H1 (cell line): ENCODE results near the gene PET100. TPM values are rescaled to one million over a fixed set of nuclear protein-coding genes. Genes with fewer than 3 reads are reported as not detected.

ENCODE experiments used
- BCL11A ChIP-seq, 2 experiments: IDR thresholded peaks; one replicate each; pipeline ENCODE4 v1.6.1; 2011; ENCODE audit warnings: low read depth in 2 of 2, low read length in 2 of 2, mild to moderate bottlenecking in 2 of 2
- CREB1 ChIP-seq: IDR thresholded peaks from 2 replicates; pipeline ENCODE4 v1.6.1; 2012; ENCODE audit warnings: inconsistent platforms
- EZH2 ChIP-seq: fragments of 200-600 bp; sonication (generic); IDR thresholded peaks from 2 replicates; pipeline ENCODE4 v1.7.1; 2012; ENCODE audit warnings: low read depth, mild to moderate bottlenecking, moderate library complexity, low read length, inconsistent platforms; ENCODE audit not compliant: severe bottlenecking
- POLR2A ChIP-seq, 2 experiments: IDR thresholded peaks; 1 replicate in 1 of 2; 2 replicates in 1 of 2; pipeline ENCODE4 v1.6.1; 2011; ENCODE audit warnings: low read depth in 2 of 2, low read length in 2 of 2, mild to moderate bottlenecking in 2 of 2; ENCODE audit errors: control extremely low read depth in 1 of 2
- RFX5 ChIP-seq: IDR thresholded peaks from 2 replicates; pipeline ENCODE4 v1.6.1; 2011; ENCODE audit warnings: low read depth, low read length, improper control_type of control experiment, borderline replicate concordance
- SIRT6 ChIP-seq: IDR thresholded peaks from one replicate; pipeline ENCODE4 v1.7.1; 2012; ENCODE audit warnings: low read length, inconsistent platforms
- SIX5 ChIP-seq: IDR thresholded peaks from 2 replicates; pipeline ENCODE4 v1.6.1; 2011; ENCODE audit warnings: mild to moderate bottlenecking, low read depth, low read length
- SUZ12 ChIP-seq: fragments of 200-600 bp; sonication (generic); IDR thresholded peaks from 2 replicates; pipeline ENCODE4 v1.6.1; 2012; ENCODE audit warnings: mild to moderate bottlenecking, inconsistent platforms, low read length, moderate library complexity, mixed read lengths
- polyA plus RNA-seq, 7 experiments: library from polyadenylated mRNA; depleted of rRNA in 3 of 7; stranded (reverse) in 5 of 7; unstranded in 2 of 7; fragments of >200 nt in 5 of 7; fragments of 200-250 nt in 2 of 7; gene quantifications; 1 replicate in 5 of 7; 2 replicates in 1 of 7; 4 replicates in 1 of 7; pipeline versions ENCODE4 v1.2.1 to v1.2.3, GENCODE V29; 2011 to 2013; ENCODE audit warnings: missing spikeins in 2 of 7, mixed read lengths in 2 of 7
- total RNA-seq: library from RNA; stranded (reverse); fragmentation: NEBNext Ultra II Directional; extraction: Animal tissue kit (Norgen Biotek cat#: 25700); gene quantifications from 2 replicates; pipeline ENCODE4 v1.2.1, GENCODE V29; 2021

The PET100 gene
- total and polyA plus RNA-seq, 2 of the 8 experiments (the other 6 are each of a cell fraction or from before 2014, with no cell fraction given) = 80.8 to 105 TPM

DNA sequence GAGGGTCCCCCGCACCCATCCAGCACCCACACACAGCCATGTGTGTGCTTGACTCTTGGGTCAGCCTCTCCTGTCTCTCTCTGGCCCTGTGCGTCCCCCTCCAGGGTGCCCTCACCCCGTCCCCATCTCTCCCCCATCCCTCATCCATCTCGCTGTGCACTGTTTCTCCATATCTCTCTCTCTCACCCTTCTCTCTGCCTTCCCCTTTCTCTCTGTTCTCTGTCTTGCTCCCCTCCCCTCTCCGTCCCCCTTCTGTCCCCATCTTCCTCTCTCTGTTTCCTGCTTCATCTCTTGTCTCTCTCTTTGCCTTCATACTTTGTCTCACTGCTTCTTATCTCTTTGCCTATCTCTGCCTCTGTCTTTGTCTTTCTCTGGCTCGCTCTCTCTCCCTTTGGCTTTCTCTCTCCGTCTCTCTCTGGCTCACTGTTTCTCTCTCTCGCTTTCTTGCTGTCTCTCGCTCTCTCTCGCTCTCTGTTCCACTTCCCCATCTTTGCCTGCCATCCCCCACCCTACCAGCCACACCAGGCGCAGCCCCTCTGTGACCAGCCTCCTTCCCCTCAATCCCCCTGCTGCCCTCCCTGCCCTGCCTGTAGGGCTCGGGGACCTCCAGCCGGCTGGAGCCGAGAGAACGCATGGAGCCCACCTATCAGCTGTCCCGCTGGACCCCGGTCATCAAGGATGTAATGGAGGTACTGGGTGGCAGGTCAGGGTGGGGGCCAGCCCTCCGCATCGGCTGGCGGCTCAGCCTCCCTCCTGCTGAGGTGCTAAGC, 16.2 kb downstream of the PET100 start (continued):
- TF ChIP-seq BCL11A (IDR thresholded peaks at IDR 0.05; ENCODE audit: low read depth in 2 of 2, low read length in 2 of 2) = no peak
- TF ChIP-seq SUZ12 = no peak
- TF ChIP-seq POLR2A (IDR thresholded peaks at IDR 0.05; ENCODE audit: control extremely low read depth in 1 of 2, low read depth in 2 of 2, low read length in 2 of 2) = no peak
- no peak for TF ChIP-seq SIX5
- no peak for TF ChIP-seq CREB1
- TF ChIP-seq RFX5 = no peak
- no peak for TF ChIP-seq EZH2
- no peak for TF ChIP-seq SIRT6
- TF ChIP-seq, all 59 proteins: peak for 0
